Left ventricle myocardium inferior (tissue), 1 donor: ENCODE results near the gene UTY. TPM values are rescaled to one million over a fixed set of nuclear protein-coding genes. Genes with fewer than 3 reads are reported as not detected.

Source experiments
- DNase-seq: peaks from one replicate; pipeline ENCODE4 v3.0.0-alpha.2; 2020
- H3K27ac ChIP-seq: fragments of 200-600 bp; replicated peaks from 2 replicates; pipeline ENCODE4 v1.8.0; 2021
- H3K27me3 ChIP-seq: fragments of 200-600 bp; 2 replicates; pipeline ENCODE4 v1.8.0; 2021; ENCODE audit warnings: low read depth
- H3K36me3 ChIP-seq: fragments of 200-600 bp; 2 replicates; pipeline ENCODE4 v1.8.0; 2021
- H3K4me1 ChIP-seq: fragments of 200-600 bp; 2 replicates; pipeline ENCODE4 v1.8.0; 2021
- H3K4me3 ChIP-seq: fragments of 200-600 bp; 2 replicates; pipeline ENCODE4 v1.8.0; 2021; ENCODE audit warnings: mild to moderate bottlenecking, moderate library complexity
- H3K9me3 ChIP-seq: fragments of 200-600 bp; replicated peaks from 2 replicates; pipeline ENCODE4 v1.8.0; 2021
- intact Hi-C: fragments of 100-400 bp; cut with micrococcal nuclease; formaldehyde crosslinking; loops from one replicate; pipeline ENCODE4 v1.11.0; 2022
- total RNA-seq: library from RNA; stranded (reverse); fragmentation: NEBNext Ultra II Directional; extraction: Animal tissue kit (Norgen Biotek cat#: 25700); gene quantifications from one replicate; pipeline ENCODE4 v1.2.1, GENCODE V29; 2021
- TF ChIP-seq, protein P1 (sequence below): fragments of 200-600 bp; IDR thresholded peaks from 2 replicates; pipeline ENCODE4 v1.8.0; 2021; ENCODE audit warnings: antibody characterized with exemption, mild to moderate bottlenecking, borderline replicate concordance
- donor health status: DM: no; HTN: yes; CAD: no; lungs with severe emphysema.

Gene UTY
- total RNA-seq, 1 donor from 2014 or later, result 10.4 TPM

DNA sequence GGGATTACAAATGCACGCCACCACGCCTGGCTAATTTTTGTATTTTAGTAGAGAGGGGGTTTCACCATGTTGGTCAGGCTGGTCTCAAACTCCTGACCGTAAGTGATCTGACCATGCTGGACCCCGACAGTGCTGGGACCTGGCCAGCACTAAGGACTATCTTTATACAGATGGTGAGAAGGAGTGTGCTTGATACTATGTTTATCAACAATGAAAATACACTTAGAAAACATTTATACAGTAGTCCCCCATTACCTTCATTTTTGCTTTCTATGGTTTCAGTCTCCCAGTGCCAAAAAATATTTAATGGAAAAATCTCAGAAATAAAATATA lies 111.4 kb downstream of the UTY start:
- Histone ChIP-seq H3K27ac (no peak overlapping the region), H3K4me3 (no peak overlapping the region), H3K36me3 (no peaks in the 10 kb centered on the region), H3K4me1 (peaks cover 5% of the 10 kb centered on the region), H3K9me3 (no peaks in the 10 kb centered on the region), H3K27me3 (no peaks in the 10 kb centered on the region)
- TF ChIP-seq, protein P1, sequence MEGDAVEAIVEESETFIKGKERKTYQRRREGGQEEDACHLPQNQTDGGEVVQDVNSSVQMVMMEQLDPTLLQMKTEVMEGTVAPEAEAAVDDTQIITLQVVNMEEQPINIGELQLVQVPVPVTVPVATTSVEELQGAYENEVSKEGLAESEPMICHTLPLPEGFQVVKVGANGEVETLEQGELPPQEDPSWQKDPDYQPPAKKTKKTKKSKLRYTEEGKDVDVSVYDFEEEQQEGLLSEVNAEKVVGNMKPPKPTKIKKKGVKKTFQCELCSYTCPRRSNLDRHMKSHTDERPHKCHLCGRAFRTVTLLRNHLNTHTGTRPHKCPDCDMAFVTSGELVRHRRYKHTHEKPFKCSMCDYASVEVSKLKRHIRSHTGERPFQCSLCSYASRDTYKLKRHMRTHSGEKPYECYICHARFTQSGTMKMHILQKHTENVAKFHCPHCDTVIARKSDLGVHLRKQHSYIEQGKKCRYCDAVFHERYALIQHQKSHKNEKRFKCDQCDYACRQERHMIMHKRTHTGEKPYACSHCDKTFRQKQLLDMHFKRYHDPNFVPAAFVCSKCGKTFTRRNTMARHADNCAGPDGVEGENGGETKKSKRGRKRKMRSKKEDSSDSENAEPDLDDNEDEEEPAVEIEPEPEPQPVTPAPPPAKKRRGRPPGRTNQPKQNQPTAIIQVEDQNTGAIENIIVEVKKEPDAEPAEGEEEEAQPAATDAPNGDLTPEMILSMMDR, result no peak
- DNase-seq, result no peak
- intact Hi-C loops, result no loop called here

DNA sequence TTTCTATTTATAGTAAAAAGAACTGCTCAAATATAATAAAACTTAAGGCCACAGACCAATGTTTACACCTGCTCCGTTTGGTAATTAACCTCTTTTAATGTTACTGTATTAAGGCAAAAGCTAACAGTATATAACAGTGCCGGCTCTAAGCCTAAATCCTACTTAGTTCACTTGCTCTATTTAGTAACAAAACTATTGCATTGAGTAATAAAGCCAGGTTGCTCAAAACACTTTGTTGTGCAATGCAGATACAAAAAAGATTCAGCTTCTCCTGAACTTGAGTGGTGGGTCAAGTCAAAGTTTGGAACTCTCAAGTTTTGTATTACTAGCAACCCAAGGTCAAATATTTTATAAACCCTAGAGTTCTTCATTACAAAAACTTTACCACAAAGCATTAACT lies 116.2 kb downstream of the UTY start:
- Histone ChIP-seq H3K27ac (no peak overlapping the region), H3K9me3 (no peaks in the 10 kb centered on the region), H3K4me3 (no peak overlapping the region), H3K27me3 (no peaks in the 10 kb centered on the region), H3K4me1 (peaks cover 9% of the 10 kb centered on the region), H3K36me3 (peaks cover 7% of the 10 kb centered on the region)
- intact Hi-C loops, result no loop called here
- DNase-seq, result no peak
- TF ChIP-seq, protein P1, result no peak

DNA sequence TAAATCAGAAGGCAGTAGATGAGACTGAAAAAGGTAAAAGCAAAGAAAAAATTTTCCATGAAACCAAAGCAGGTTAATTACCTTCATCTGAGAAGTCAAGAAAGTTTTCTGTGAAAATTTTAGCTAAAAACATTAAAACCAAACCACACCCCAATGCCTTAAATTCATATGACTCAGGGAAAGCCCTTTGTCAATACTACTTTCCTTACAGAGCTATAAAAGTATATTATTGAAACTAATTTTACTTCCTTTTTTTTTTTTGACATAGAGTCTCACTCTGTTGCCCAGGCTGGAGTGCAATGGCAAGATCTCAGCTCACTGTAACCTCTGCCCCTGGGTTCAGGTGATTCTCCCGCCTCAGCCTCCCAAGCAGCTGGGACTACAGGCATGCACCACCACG lies 117.2 kb downstream of the UTY start:
- Histone ChIP-seq H3K27me3 (no peaks in the 10 kb centered on the region), H3K9me3 (no peaks in the 10 kb centered on the region), H3K4me1 (peaks cover 9% of the 10 kb centered on the region), H3K36me3 (peaks cover 14% of the 10 kb centered on the region), H3K4me3 (no peak overlapping the region), H3K27ac (no peak overlapping the region)
- DNase-seq, result no peak
- intact Hi-C loops, result no loop called here
- TF ChIP-seq, protein P1, result no peak

DNA sequence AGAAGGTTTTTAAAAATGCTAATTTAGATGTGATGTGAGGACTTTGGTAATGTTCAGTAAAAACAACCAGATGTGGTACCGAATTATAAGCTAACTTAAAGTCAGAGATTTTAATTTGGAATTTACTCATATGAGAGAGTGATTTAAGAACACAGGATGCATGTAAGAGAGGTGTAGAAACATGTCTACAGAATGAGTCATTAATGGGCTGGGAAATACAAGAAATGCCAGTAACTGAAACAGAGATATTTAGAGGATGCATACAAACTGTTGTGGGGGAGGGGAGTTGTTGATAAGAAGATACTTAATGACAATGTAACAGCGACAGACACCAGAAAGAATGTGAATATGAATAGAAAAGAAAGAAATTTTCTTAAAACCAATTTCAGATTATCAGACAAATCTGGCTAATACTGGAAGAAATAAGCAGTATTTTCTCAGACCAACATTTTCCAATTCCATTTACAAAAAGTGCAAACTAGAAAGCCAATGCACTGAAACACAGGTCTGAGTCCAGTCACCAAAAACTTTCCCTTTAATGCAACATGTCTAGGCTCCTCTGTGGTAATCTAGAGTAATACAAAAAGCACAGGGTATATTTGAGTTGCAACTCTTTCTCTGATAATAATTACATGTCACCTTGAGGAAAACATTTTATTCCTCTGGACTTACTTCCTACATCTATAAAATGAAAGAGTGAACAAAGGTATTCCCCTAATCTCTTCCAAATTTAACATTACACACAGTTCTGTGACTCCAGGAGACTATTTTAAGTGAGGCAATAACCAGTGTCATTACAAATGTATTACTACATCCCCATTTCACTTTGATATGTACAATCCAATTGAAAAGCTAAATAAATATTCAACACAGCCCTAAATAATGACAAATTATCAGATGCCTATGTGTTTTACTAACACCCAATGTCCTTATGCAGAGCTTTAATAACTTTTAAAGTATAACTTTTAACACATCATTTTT lies 117.9 kb downstream of the UTY start:
- TF ChIP-seq, protein P1, result no peak
- Histone ChIP-seq H3K9me3 (no peaks in the 10 kb centered on the region), H3K27ac (no peak overlapping the region), H3K36me3 (peaks cover 17% of the 10 kb centered on the region), H3K4me3 (no peak overlapping the region), H3K4me1 (peaks cover 9% of the 10 kb centered on the region), H3K27me3 (no peaks in the 10 kb centered on the region)
- intact Hi-C loops, result no loop called here
- no peak for DNase-seq

DNA sequence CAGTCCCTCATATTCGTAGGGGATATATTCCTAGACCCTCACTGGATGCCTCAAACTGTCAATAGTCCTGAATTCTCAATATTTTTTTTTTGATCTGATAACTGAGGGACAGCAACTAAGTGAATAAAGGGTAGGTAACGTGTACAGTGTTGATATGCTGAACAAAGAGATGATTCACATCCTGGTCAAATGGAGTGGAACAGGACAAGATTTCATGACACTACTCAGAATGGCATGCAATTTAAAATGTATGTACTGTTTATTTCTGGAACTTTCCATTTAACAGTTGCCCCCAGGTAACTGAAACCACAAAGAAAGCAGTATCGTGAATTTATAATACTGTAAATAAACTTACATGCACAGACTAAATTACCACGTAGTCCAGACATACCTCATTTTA lies 128.4 kb downstream of the UTY start:
- Histone ChIP-seq H3K27ac (no peak overlapping the region), H3K4me3 (no peak overlapping the region), H3K4me1 (no peaks in the 10 kb centered on the region), H3K36me3 (peaks cover 45% of the 10 kb centered on the region), H3K27me3 (no peaks in the 10 kb centered on the region), H3K9me3 (no peaks in the 10 kb centered on the region)
- no peak for DNase-seq
- TF ChIP-seq, protein P1, result no peak
- intact Hi-C loops, result no loop called here
